T-helper 22 cell (primary cell): ENCODE data around the gene ZNF764.
"Not testable (repeated sequence)": the region's sequence is repeated elsewhere in the genome, so short reads cannot be mapped to it uniquely, and the experiment has no call there.

Experiments
- DNase-seq: peaks from one replicate; pipeline ENCODE4 v3.0.0-alpha.2; 2020; ENCODE audit warnings: low read depth

Gene ZNF764

DNA sequence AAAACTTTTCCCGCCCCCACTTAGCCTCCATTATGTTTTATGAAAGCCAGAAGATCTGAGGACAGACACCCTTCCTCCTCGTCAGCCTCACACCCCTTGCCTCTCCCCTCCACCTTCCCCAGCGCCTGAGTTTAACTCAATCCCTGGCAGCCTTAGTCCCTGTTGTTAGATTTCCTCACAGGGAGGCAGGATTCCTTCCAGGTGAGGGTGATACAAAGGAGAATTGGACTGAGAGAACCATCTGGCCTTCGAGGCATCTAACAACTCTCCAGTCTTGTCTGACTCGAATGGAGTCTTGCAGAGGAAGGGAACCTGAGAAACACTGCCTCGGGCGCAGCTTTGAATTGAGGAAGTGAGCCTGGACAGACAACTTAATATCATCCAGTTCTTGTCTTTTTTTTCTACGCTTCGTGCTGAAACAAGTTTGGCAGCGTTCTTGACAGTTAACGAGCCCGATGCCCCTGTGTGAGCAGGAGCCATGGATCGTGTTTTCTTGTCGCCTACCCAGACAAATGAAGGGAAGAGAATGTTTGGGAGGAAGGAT lies 30.5 kb downstream of the ZNF764 start:
- DNase-seq = no peak

DNA sequence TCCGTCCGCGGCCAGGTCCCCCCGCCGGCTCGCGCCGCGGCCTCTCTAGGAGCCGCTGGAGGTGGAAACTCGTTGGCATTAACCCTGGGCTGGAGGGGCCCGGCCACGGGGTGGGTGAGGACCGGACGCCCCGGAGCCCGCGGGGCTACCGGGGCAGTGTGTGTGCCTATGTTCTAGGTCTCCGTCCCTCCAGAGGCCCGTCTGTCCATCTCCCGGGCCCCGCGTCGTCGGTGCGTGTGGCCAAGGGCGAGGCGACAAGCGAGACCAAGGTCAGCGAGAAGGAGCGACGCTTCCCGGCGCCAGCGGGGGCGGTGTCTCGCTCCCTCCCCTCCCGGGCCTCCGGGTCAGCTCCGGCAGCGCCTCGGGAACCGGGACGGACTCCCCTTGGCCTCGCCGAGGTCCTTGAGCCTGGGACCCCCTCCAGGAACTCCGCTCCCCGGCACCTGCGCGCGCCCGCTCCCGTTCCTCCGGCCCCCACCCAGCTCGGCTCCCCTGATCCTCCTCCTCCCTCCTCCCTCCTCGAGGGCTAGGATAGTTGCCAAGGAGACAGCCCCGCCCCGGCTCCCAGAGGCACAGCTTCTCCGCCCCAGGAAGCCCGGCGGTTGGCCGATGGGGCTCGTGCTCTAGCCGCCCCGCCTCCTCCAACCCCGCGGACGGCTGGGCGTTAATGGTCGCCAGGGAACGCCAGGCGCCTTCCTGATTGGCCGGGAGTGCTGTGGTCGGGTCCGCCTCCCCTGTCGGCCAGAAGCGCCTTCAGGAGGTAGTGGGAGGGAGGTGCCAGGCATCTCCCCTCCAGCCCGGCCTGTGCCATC lies 31.1 kb downstream of the ZNF764 start:
- peak; percentile 90 for DNase-seq

DNA sequence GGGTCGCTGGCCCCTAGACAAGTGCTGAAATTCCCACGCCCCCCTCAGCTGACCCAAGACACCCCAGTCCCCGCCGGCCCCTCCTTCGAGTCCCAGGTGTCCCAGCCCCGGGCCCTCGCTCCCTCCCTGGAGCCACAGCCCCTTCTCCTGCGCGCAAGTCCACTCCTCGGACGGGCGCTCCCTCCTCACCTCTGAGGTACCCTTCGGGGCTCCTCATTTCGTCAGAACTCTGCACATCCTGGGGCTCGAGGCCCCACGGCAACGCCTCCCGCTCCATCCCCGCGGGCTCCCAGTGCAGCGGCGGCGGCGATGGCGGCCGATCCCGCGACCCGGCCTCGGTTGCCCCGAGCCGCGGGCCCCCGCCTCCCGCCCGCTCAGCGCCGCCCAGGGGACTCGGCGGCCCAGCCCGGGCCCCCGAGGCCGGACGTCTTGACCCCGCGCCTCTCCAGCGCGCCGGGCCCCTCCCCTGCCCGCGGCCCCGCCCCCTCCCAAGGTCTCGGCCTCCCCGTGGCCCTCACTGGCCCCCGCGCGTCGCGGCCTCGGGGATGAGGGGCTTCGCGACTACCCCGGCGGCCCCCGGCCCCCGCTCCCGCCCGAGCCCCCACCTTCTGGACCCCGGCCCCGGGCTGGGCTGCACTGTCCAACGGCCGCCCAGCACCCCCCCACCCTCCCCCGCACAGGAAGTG lies 31.9 kb downstream of the ZNF764 start, which contains the start of gene ZNF768:
TSS of gene ZNF768 (minus strand) at position 430 of the 686 bp plus-strand sequence. CDS start at position 277, 153 bp downstream.
- DNase-seq = no peak

DNA sequence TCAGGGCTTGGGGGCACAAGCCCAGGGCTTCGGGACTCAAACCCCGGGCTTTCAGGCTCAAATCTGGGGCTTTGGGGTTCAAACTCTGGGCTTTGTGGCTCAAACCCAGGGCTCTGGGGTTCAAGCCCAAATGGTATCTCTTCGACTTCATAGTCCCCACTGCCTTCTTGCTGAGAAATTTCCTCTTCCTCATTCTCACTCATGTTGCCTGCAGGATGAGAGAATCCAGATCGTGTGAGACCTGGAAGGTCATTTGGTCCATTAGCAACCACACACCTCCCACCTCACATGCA lies 32.4 kb downstream of the ZNF764 start:
- DNase-seq = no peak

DNA sequence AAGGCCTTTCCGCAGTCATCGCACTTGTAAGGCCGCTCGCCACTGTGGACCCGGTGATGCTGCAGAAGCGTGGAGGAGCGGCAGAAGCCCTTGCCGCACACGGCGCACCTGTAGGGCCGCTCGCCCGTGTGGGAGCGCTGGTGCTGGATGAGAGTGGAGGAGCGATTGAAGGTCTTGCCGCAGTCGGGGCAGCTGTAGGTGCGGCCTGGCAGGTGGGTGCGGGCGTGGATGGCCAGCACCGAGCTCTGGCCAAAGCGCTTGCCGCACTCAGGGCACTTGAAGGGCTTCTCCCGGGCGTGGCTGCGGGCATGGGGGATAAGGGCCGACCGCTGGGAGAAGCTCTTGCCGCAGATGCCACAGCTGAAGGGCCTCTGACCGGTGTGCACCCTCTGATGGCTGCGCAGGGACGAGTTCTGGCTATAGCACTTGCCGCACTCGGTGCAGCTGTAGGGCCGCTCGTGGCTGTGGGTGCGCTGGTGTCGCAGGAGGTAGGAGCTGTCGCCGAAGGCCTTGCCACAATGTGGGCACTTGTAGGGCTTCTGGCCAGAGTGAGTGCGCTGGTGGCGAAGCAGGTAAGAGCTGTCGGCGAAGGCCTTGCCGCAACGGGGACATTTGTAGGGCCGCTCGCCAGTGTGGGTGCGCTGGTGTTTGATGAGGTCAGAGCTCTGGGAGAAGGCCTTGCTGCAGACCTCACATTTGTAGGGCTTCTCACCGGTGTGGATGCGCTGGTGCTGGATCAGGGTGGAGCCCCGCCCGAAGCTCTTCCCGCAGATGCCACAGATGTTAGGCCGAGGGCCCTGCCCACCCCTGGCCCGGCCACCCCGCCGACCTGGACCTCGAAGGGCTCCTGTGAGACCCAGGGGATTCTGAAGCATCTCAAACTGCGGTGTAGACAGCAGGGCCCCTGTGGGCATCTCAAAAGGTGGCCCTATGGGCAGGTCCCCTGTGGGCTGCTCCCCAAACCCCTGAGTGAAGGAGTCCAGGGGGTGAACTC lies 33.3 kb downstream of the ZNF764 start:
- no peak for DNase-seq

GRCh38 chr16:30523768-30524574 lies 34.2 kb downstream of the ZNF764 start:
- no peak for DNase-seq

DNA sequence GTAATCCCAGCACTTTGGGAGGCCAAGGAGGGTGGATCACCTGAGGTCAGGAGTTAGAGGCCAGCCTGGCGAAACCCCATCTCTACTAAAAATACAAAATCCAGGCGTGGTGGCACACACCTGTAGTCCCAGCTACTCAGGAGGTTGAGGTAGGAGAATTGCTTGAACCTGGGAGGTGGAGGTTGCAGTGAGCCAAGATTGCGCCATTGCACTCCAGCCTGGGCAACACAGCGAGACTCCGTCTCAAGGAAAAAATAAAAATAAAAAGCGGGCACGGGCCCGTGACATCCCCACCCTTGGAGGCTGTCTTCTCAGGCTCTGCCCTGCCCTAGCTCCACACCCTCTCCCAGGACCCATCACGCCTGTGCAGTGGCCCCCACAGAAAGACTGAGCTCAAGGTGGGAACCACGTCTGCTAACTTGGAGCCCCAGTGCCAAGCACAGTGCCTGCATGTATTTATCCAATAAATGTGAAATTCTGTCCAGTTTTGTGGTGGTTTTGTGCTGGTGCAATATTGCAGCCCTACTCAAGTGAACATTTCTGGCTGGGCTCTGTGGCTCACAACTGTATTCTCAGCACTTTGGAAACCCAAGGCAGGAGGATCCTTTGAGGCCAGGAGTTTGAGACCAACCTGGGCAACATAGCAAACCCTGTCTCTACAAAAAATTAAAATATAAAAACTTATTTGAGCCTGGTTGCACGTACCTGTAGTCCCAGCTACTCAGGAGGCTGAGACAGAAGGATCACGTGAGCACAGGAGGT lies 35.3 kb downstream of the ZNF764 start:
- not testable (repeated sequence) for DNase-seq

DNA sequence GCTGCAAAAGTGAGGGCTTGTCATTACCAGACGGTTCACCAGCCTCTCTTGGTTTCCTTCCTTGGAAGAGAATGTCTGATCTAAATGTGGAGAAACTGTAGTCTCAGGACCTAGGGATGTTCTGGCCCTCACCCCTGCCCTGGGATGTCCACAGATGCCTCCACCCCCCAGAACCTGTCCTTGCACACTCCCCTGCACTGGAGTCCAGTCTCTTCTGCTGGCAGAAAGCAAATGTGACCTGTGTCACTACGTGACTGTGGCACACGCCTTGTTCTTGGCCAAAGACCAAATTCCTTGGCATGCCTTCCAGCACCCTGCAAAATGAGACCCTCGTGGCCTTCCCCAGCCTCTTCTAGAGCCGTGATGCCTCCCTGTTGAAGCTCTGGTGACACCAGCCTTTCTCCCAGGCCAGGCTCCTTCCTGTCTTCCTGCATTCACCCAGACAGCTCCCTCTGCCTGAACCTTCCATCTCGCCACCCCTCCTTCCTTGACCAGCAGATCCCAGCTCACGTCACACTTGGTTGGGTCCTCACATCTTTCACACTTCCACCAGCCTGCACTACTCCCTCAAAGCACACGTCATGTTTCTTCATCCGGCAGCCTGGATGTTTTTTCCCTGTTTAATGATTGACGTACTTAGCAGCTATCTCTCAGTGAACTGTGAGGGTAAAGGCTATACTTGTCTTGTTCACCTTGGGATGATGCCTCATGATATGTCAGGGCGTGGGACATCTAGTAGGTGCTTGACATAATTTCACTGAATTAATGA lies 36.1 kb downstream of the ZNF764 start:
- no peak for DNase-seq

- DNase-seq = no peak
These were observed 36.7 kb downstream of the ZNF764 start for GRCh38 chr16:30521476-30521872.

GRCh38 chr16:30519120-30520049 lies 38.8 kb downstream of the ZNF764 start:
- no peak for DNase-seq

DNA sequence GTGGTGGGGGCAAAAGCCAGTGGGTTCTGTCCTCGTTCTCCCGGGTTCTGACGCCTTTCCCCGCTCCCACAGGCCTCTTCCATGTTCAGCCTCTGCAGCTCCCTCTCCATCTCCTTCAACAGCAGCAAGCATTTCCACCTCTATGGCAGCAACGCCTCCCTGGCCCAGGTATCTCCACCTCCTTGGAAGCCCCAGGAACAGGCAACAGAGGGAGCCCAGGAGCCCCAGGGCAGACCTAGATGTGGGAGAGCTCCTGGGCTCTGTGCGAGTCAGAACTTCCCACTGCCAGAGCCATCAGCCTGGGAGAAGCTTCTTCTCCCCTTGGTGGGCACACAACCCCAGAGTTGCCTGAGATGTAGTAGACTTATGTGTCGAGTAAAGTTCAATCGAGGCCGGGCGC lies 39.6 kb downstream of the ZNF764 start:
- DNase-seq = no peak

GRCh38 chr16:30515275-30515674 lies 42.9 kb downstream of the ZNF764 start:
- DNase-seq = no peak

- DNase-seq = no peak
These were observed 46.7 kb downstream of the ZNF764 start for GRCh38 chr16:30511509-30511908.

DNA sequence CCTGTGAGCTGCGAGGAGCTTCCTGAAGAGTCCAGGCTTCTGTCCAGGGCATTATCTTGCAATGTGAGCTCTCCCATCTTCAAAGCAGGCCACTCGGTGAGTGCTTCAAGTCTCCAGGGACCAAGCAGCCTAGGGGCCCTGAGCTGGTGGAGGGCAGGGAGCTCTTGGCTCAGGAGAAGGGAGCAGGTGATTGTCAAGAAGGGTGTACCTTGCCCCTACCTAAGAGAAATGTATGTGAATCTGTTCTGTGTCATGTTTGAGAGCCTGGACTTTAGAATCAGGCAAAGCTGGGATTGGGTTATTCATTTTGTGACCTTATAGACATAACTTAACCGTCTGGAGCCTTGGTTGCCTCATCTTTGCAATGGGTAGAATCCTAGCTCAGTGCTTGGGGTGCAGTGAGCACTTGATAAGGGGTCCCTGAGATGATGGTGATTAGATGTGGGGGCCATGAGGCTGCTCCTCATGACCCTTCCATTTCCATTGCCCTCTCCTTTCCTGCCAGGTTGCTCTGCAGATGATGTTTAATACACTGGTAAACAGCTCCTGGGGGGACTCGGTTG lies 47.7 kb downstream of the ZNF764 start:
- DNase-seq = no peak

GRCh38 chr16:30509081-30509765 lies 49.0 kb downstream of the ZNF764 start:
- no peak for DNase-seq
